HG03558 (cell line): ENCODE data around the gene AGAP1.
"Not testable (repeated sequence)": the region's sequence is repeated elsewhere in the genome, so short reads cannot be mapped to it uniquely, and the experiment has no call there.

Experiments
- ATAC-seq: cut with Tn5 transposase; IDR thresholded peaks from one replicate; pipeline ENCODE4 v1.9.1; 2021; ENCODE audit warnings: moderate number of reproducible peaks; ENCODE audit not compliant: unreplicated experiment; ENCODE audit errors: extremely low read depth

Gene AGAP1

GRCh38 chr2:235934774-235935484 lies 441.1 kb downstream of the AGAP1 start:
- no peak for ATAC-seq

- no peak for ATAC-seq
Observed at GRCh38 chr2:235935773-235936172, 441.9 kb downstream of the AGAP1 start.

DNA sequence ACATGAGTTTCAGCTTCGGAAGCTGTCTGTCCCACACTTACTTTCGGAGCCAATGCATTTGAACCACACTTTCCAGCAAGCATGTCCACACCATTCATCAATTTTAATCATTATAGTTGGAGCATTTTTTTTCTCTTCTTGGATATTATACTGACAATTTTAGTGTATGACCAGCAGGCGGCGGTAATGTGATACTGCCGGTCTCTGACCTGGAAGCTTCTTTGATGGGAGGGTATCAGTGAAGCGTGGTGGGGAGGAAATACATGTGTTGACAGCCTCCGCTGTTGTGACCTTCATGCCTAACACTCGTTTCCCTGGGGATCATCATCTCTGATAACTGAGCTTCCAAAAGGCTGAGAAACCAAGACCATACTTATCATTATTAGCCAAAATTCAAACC lies 442.6 kb downstream of the AGAP1 start:
- no peak for ATAC-seq

DNA sequence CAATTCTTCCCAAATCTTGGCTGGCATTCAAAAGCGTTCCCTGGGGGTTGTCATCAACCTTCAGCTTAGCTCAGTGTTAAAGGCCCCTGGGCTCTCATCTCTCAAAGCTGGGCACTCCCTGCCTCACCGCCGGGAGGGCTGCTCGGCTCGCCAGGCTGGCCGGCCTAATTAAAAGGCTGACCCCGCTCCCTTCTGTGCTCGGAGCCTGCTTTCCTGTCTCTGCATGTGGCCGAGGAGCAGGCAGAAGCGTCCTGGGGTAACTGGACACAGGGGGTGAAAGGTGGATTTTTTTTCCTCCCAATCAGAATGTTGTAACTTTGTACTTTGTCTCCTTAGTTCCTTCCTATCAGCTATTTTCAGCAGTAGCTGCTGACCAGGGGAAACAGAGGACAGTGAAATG lies 443.2 kb downstream of the AGAP1 start:
- ATAC-seq = no peak

GRCh38 chr2:235937526-235937925 lies 443.7 kb downstream of the AGAP1 start:
- no peak for ATAC-seq

GRCh38 chr2:235937936-235938335 lies 444.1 kb downstream of the AGAP1 start:
- no peak for ATAC-seq

DNA sequence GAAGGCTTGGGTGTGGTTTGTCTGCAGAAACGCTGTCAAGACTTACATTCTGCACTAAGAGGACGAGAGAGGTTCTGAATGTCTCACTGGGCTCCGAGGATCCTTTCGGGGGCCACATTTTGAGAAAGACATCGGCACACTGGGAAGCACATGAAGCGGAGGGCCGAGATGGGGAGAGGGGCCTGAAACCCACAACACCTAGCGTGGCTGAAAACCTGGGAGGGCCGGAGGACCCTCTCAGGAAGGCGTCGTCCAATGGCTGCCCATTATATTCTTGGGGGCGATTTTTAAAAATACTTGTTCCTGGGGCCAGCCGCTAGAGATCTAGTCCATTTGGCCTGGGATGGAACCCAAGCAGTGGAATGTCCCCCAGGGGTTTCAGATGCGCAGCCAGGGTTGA lies 444.8 kb downstream of the AGAP1 start:
- ATAC-seq = no peak

- no peak for ATAC-seq
Observed at GRCh38 chr2:235939471-235939870, 445.6 kb downstream of the AGAP1 start.

DNA sequence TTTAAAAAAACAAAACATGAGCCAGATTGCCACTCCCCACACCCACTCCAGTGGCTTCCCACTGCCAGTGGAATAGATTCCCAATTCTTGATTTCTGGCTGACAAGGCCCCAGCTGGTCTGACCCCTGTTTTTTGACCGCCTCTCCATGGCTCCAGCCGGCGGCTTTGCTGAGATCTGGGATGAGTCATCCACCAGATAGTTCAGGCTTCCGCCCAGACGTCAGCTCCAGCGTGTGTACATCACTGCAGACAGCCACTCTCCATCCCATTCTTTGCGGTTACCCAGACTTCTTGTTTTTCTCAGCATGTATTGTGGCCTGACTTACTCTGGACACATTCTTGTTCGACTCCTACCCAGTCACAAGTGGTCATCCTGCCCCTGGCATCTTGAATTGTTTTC lies 446.5 kb downstream of the AGAP1 start:
- ATAC-seq = no peak

DNA sequence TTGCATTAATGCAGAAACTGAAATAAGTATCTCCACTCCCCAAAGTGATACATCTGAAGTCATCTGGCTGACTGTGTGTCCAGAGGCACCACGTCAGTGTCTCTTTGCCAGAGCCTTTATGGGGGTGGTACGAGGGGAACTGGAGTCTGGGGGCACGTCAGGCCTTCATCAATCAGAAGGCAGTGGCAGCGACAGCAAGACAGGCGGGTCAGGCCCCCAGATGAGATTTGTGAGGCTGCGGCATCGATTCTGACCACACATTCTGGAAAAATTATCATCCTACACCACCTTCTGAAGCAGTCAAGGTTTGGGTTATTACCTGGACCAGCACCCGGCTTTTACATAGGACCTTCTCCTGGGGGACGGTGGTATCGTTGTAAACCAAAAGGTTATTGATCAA lies 450.7 kb downstream of the AGAP1 start:
- ATAC-seq = no peak

DNA sequence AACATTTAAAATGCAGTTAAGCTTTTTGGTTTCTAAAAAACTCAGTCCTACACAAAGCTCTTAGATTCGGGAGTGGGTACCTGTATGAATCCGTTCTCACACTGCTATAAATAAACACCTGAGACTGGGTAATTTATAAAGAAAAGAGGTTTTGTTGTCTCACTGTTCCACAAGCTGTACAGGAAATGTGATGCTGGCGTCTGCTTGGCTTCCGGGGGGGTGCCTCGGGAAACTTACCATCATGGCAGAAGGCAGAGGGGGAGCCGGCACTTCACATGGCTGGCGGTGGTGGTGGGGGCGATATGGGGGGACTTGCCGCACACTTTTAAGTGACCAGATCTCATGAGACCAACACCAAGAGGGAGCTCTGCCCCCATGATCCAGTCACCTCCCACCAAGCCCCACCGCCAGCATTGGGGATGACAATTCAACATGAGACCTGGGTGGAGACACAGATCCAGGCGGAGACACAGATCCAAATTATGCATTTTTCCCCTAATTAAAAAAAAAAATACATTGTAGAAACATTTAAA lies 451.8 kb downstream of the AGAP1 start:
- ATAC-seq = no peak

DNA sequence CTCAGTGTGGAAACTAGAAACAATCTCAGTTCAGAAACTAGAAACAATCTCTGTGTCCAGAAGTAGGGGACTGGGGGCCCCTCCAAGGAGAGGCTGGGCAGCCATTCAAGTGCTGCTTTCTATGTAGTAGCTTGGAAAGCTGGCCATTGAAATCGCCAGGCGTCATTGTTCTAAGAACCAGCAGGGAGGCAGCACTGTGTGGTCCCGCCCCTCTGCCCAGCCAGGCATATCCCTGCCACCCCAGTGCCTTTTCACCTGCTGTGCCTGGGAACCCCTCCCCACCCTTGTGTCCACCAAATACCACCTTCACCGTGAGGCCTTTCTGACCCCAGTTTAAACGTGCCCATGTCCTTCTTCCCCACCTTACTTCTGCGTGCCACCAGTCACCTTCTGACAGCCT lies 452.7 kb downstream of the AGAP1 start:
- ATAC-seq = no peak

DNA sequence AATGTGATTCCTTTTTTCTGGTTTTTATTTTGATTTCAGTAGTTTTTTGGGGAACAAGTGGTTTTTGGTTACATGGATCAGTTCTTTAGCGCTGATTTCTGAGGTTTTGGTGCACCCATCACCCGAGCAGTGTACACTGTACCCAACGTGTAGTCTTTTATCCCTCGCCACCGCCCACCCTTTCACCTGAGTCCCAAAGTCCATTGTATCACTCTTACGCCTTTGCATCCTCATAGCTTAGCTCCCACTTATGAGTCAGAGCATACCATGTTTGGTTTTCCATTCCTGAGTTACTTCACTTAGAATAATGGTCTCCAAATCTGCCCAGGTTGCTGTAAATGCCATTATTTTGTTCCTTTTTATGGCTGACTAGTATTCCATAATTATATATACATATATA lies 453.2 kb downstream of the AGAP1 start:
- not testable (repeated sequence) for ATAC-seq

DNA sequence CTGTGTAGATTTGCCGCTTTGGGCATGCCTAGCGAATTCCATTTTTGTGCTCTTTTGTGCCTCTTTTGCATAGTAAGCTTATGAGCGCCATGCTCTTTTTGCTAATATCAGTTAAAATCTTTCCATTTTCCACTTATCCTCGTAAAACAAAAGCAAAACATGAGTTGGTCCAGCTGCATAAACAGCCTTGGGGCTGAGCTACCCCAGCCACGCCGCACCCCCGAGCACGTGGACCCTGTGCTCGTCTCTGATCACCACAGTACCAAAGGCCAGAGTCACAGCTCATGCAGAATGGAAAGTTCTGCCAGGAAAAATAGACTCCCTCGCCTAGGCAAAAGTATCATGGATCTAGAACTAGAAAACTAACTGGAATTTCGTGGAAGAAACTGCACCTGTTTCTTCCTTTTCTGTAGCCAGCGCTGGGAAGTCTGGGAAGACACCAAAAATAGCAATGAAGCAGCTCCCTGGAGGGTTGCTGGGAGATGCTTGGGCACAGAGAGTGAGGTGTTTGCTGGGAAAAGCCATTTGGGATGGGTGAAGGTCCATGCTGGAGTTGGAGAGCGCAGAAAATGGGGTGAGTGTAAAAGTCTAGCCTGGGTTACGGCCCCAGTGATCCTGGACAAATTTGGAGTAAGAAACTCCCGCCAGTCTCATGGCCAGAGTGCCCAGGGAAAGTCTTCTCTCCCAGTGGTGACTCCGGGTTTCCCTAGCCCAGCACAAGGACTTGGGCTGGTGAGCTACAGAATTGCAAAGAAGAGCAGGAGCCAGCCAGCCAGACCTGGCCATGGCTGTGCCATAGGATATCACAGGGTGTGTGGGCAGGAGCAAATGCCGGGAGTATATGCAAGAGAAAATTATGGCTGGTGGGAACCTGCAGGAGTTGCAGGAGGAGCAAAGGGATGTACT lies 456.0 kb downstream of the AGAP1 start:
- no peak for ATAC-seq

DNA sequence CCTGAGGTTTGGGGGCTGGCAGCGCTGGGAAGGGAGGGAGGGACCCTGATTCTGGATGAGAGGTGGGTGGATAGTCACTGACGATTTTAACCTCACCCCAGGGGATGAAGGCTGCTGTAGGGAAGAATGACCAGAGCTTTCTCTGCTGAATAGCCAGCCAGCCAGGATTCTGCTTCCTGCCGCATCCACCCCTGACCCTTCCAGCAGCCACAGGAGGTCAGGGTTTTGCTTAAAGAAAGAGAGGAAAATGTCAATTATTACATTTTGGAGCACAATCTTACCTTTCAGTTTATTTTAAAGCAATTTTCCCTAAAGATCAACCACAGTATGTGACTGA lies 456.6 kb downstream of the AGAP1 start:
- no peak for ATAC-seq

DNA sequence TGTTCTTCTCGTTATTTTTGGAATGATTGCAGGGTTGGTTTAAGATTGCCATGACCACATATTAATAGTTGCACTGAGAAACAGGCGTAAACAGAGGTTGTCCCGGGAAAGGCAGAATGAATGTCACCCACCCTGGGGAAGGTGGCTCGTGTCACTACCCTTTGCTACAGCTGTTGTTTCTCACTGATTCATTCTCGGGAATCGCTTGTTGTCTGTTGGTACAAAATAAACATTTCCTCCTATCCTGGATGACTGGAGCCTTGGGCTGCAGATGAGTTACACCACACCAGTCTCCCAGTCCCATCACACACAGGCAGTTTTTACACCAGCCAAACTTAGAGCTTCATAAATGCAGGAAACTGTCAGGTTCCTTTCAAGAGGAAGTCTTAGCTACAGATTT lies 457.6 kb downstream of the AGAP1 start:
- no peak for ATAC-seq

DNA sequence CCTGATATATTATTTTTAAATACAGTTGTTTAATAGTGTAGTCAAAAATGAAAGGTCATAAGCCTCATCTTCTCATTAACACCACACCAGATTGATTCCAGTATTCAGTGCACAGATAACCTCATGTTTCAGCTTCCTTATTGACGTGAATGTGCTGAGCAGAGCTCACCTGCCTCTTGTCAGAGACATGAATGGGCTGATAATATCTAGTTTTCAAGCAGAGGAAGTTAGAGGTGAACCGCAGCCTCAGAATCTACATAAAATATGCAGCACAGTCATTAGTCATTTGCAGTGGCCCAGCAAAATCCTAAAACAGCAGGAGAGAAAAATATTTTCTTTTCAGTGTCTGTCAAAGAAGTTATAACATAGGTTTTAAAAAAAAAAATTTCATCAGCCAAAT lies 458.1 kb downstream of the AGAP1 start:
- no peak for ATAC-seq

- no peak for ATAC-seq
Observed at GRCh38 chr2:235952714-235953113, 458.9 kb downstream of the AGAP1 start.

DNA sequence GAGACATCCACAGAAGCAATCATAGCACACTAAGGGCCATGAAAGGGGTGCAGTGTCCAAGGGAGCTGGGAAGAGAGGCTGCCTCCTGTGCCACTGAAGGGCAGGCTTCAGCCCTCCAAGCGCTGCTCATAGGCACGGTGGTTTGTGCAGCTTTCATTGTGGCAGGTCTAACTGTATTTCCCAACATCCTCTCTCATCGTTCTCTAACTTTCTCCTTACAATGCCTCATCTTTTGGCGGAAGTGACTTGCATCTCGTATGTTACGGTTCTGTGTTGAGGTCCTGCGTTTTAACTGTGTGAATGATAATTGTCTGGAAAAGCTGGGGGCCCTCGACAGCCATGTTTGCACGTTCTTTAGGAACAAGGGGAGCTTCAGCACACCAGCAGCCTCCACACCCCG lies 460.4 kb downstream of the AGAP1 start:
- no peak for ATAC-seq

GRCh38 chr2:235954888-235955480 lies 461.1 kb downstream of the AGAP1 start:
- ATAC-seq = no peak

DNA sequence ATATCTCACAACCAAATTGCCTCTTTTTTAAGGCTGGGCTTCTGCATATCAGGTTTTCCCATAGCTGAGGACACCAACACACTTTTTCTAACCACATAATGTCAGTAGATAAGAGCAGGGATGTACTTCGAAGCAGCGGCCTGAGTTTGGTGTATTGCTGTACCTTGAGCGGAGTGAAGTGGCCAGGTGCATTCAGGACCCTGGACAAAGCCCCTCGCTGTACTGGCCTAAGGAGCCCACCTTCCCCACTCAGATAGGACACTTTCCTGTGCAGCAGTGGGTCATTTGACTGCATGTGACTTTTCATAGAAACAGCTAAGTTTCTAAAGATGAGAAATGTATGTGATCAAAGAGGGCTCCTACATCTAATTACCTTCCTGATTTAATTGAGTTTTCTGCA lies 461.8 kb downstream of the AGAP1 start:
- no peak for ATAC-seq
